Hepatocyte (in vitro differentiated cells): ENCODE measurements around the gene RASSF7. TPM values are rescaled to one million over a fixed set of nuclear protein-coding genes. Genes with fewer than 3 reads are reported as not detected.
A peak's percentile ranks its signal among the peaks of the same experiment; 100 is the strongest.

Experiments used
- DNase-seq: peaks from one replicate; pipeline ENCODE4 v3.0.0-alpha.2; 2016; ENCODE audit warnings: low spot score
- H2AFZ ChIP-seq: fragments of 200-600 bp; sonication (generic); 2 replicates; pipeline ENCODE4 v1.6.0; 2016; ENCODE audit warnings: antibody characterized with exemption, mild to moderate bottlenecking
- H3K27ac ChIP-seq: fragments of 200-600 bp; sonication (generic); 2 replicates; pipeline ENCODE4 v1.5.1; 2016; ENCODE audit warnings: mild to moderate bottlenecking
- H3K27me3 ChIP-seq: fragments of 200-600 bp; sonication (generic); 2 replicates; pipeline ENCODE4 v1.6.1; 2016
- H3K36me3 ChIP-seq: fragments of 200-600 bp; sonication (generic); replicated peaks from 2 replicates; pipeline ENCODE4 v1.5.1; 2016; ENCODE audit warnings: low read depth; ENCODE audit not compliant: insufficient read depth
- H3K4me1 ChIP-seq: fragments of 200-600 bp; sonication (generic); 2 replicates; pipeline ENCODE4 v1.5.1; 2016; ENCODE audit warnings: mild to moderate bottlenecking, moderate library complexity; ENCODE audit not compliant: insufficient read depth
- H3K4me2 ChIP-seq: fragments of 200-600 bp; sonication (generic); 2 replicates; pipeline ENCODE4 v1.6.0; 2016
- H3K4me3 ChIP-seq: fragments of 200-600 bp; sonication (generic); 2 replicates; pipeline ENCODE4 v1.5.1; 2016; ENCODE audit warnings: mild to moderate bottlenecking
- H3K79me2 ChIP-seq: fragments of 200-600 bp; sonication (generic); 2 replicates; pipeline ENCODE4 v1.6.0; 2017; ENCODE audit warnings: mild to moderate bottlenecking
- H3K9me2 ChIP-seq: fragments of 200-600 bp; sonication (generic); replicated peaks from 2 replicates; pipeline ENCODE4 v1.6.0; 2017; ENCODE audit warnings: mild to moderate bottlenecking; ENCODE audit not compliant: insufficient read depth
- H3K9me3 ChIP-seq: fragments of 200-600 bp; sonication (generic); 2 replicates; pipeline ENCODE4 v1.5.1; 2016; ENCODE audit warnings: low read depth, mild to moderate bottlenecking
- H4K20me1 ChIP-seq: fragments of 200-600 bp; sonication (generic); 2 replicates; pipeline ENCODE4 v1.6.0; 2016; ENCODE audit warnings: mild to moderate bottlenecking; ENCODE audit not compliant: insufficient read depth, poor library complexity, severe bottlenecking
- EZH2 ChIP-seq: fragments of 200-600 bp; sonication (generic); IDR thresholded peaks from 2 replicates; pipeline ENCODE4 v1.6.1; 2016; ENCODE audit warnings: antibody characterized with exemption, mild to moderate bottlenecking, borderline replicate concordance
- EZH2phosphoT487 ChIP-seq: fragments of 200-600 bp; sonication (generic); IDR thresholded peaks from one replicate; pipeline ENCODE4 v1.6.1; 2018; ENCODE audit warnings: antibody characterized with exemption, mild to moderate bottlenecking, low read depth, moderate library complexity; ENCODE audit not compliant: unreplicated experiment, severe bottlenecking
- WGBS: methylation state at CpG from one replicate; pipeline ENCODE4 v1.1.6; 2016; ENCODE audit warnings: low lambda C conversion rate; ENCODE audit errors: missing lambda C conversion rate; 5-methylcytosine and 5-hydroxymethylcytosine counted together
- microRNA counts: library from miRNA; unstranded; fragments of <30 nt; microRNA quantifications from one replicate; lab custom pipeline; 2017
- microRNA-seq: library from miRNA; unstranded; fragments of <30 nt; microRNA quantifications from one replicate; pipeline ENCODE4, GENCODE V29; 2017
- polyA plus RNA-seq: library from polyadenylated mRNA; unstranded; fragments of >200 nt; fragmentation: Nextera tagmentation; extraction: Ambion mirVana; gene quantifications from 2 replicates; pipeline ENCODE4 v1.2.1, GENCODE V29; 2016
- small RNA-seq: library from RNA; depleted of rRNA; stranded (forward); fragments of <200 nt; gene quantifications from one replicate; pipeline ENCODE3, GENCODE V24; 2014
- total RNA-seq: library from RNA; depleted of rRNA; stranded (reverse); fragments of >200 nt; gene quantifications from 2 replicates; pipeline ENCODE4 v1.2.3, GENCODE V29; 2014
- TF ChIP-seq, protein P1 (sequence below): fragments of 200-600 bp; sonication (generic); IDR thresholded peaks from 2 replicates; pipeline ENCODE4 v1.5.1; 2016; ENCODE audit warnings: antibody characterized with exemption, mild to moderate bottlenecking; ENCODE audit not compliant: poor library complexity

Gene RASSF7
- total and polyA plus RNA-seq, 2 experiments from 2014 or later: 75.8 to 104 TPM

DNA sequence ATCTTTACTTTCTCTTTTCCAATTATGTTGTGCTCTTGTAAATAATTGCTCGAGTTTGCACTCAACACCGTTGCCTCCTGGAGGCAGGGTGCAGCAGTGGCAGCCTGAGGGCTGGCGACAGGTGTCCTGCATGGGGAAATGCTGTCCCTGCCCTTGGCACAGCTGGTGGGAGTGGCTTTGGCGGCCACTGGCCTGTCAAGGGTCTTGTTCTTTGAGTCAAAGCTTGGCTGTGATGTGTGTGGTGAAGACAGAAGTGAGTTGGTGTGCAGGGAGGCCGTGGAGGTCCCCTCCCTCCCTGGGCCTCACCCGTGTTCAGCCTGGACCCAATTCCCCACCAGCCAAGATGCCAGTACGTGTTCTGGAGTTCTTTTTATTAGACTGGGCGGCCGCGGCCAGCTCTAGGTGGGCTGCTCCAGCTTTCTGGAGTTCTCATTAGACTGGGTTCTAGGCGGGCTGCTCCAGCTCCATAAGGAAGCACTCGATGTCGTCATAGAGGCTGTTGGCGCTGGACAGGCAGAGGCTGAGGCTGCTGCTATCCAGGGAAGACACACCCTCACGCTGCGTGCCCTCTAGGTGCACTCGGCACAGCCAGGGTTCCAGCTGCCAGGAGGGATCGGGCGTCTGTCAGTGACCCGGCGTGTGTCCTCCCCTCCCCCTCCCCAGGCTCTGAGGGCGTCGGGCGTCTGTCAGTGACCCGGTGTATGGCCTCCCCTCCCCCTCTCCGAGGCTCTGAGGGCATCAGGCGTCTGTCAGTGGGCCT lies 51.6 kb downstream of the RASSF7 start:
- H3K27me3 ChIP-seq: no peaks in the 10 kb centered on the region
- 84% methylated on average over 19 of the region's 27 CpGs for WGBS

DNA sequence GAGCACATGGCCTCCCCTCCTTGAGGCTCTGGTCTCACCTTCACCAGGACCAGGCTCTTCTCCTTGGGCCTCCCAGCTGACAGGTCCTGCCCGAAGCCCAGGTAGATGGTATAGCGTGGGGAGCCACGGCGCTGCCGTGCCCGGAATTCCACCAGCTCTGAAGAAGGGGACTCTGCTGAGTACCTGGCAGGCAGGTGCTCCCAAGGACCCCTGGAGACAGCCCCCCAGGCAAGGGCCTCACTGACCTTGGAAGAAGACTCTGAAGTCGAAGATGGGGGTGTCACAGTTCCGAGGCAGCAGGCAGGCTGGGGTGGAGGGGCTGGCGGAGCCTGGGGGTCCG lies 52.2 kb downstream of the RASSF7 start:
- H3K36me3 ChIP-seq: no peaks in the 10 kb centered on the region
- no peak for DNase-seq
- no peaks in the 10 kb centered on the region for H3K9me2 ChIP-seq
- no peak for TF ChIP-seq EZH2
- TF ChIP-seq EZH2phosphoT487: no peak
- TF ChIP-seq, protein P1, sequence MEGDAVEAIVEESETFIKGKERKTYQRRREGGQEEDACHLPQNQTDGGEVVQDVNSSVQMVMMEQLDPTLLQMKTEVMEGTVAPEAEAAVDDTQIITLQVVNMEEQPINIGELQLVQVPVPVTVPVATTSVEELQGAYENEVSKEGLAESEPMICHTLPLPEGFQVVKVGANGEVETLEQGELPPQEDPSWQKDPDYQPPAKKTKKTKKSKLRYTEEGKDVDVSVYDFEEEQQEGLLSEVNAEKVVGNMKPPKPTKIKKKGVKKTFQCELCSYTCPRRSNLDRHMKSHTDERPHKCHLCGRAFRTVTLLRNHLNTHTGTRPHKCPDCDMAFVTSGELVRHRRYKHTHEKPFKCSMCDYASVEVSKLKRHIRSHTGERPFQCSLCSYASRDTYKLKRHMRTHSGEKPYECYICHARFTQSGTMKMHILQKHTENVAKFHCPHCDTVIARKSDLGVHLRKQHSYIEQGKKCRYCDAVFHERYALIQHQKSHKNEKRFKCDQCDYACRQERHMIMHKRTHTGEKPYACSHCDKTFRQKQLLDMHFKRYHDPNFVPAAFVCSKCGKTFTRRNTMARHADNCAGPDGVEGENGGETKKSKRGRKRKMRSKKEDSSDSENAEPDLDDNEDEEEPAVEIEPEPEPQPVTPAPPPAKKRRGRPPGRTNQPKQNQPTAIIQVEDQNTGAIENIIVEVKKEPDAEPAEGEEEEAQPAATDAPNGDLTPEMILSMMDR: no peak
- H2AFZ ChIP-seq: no peak overlapping the region
- no peak overlapping the region for H3K4me3 ChIP-seq
- H3K4me2 ChIP-seq: no peak overlapping the region
- peaks cover 23% of the 10 kb centered on the region for H4K20me1 ChIP-seq
- 99% methylated on average over 10 of the region's 10 CpGs for WGBS
- no peak overlapping the region for H3K27ac ChIP-seq
- peaks cover 14% of the 10 kb centered on the region for H3K4me1 ChIP-seq
- no peaks in the 10 kb centered on the region for H3K9me3 ChIP-seq
- H3K27me3 ChIP-seq: no peaks in the 10 kb centered on the region
- no peaks in the 10 kb centered on the region for H3K79me2 ChIP-seq

More for the DNA sequence above, 51.6 kb downstream of the RASSF7 start:
- Histone ChIP-seq H3K9me3 (no peaks in the 10 kb centered on the region), H4K20me1 (peaks cover 23% of the 10 kb centered on the region), H3K36me3 (no peaks in the 10 kb centered on the region), H3K9me2 (no peaks in the 10 kb centered on the region), H3K4me2 (no peak overlapping the region), H2AFZ (no peak overlapping the region), H3K4me3 (no peak overlapping the region), H3K27ac (no peak overlapping the region), H3K79me2 (no peaks in the 10 kb centered on the region), H3K4me1 (peaks cover 14% of the 10 kb centered on the region)
- TF ChIP-seq, protein P1: peak; percentile 16
- no peak for TF ChIP-seq EZH2phosphoT487
- DNase-seq: peak; percentile 51

DNA sequence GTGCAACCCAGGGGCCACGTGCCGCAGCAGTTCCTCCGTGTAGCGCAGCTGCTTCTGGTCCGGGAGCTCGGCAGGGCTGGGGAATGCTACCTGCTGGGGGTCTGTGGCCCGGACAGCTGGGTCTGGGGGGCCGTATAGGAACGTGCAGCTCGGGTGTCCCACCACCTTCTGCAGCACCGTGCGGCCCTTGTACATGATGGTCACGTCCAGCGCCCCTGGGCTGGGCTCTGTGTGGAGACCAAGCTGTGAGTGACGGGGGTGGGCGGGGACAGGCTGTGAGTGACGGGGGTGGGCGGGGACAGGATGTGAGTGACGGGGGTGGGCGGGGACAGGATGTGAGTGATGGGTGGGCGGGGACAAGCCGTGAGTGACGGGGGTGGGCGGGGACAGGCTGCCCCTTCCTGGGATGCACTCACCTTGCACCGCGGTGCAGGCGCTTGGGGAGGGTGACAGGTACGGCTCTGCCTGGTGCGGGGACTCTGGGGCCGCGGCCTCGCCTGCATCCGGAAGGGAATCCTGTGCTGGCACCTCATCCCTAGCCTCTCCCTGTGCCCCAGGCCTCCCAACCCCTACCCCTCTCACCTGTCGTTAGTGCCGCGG lies 52.7 kb downstream of the RASSF7 start:
- Histone ChIP-seq H3K4me1 (peaks cover 14% of the 10 kb centered on the region), H3K79me2 (no peaks in the 10 kb centered on the region), H3K4me3 (no peak overlapping the region), H3K9me2 (no peaks in the 10 kb centered on the region), H3K27ac (peak overlapping the region; percentile 51), H3K4me2 (no peak overlapping the region), H4K20me1 (peaks cover 23% of the 10 kb centered on the region), H3K36me3 (no peaks in the 10 kb centered on the region), H2AFZ (no peak overlapping the region), H3K27me3 (no peaks in the 10 kb centered on the region), H3K9me3 (no peaks in the 10 kb centered on the region)
- peak; percentile 89 for DNase-seq
- 77% methylated on average over 19 of the region's 36 CpGs for WGBS
- TF ChIP-seq, protein P1: no peak
- no peak for TF ChIP-seq EZH2phosphoT487
- no peak for TF ChIP-seq EZH2

MicroRNA genes within 50 kb of the gene (microRNA counts, 767-probe panel; counts per million panel counts)
- not detected for microRNA hsa-miR-210 (lab: Ali Mortazavi, UCI)

Small RNA genes within 50 kb of the gene (microRNA-seq; reads per million reads assigned to microRNA genes)
- gene MIR210: 868 reads per million, percentile 77 among the genes with 10 or more reads in this experiment

Small RNA genes within 50 kb of the gene (small RNA-seq; reads per million reads assigned to genes)
- 39.3 reads per million, percentile 97 among the genes with 10 or more reads in this experiment for gene MIR210

Other genes with a start within 250 kb of the RASSF7 start
- 98.0 and 98.9 TPM in 2 replicates for gene IFITM1, start 246.9 kb upstream of the RASSF7 start, total RNA-seq
- 159 and 201 TPM in 2 replicates for gene IFITM1, start 246.9 kb upstream of the RASSF7 start, polyA plus RNA-seq
- gene IFITM3, start 240.1 kb upstream of the RASSF7 start, total RNA-seq: 166 and 182 TPM in 2 replicates
- 2,035 and 2,121 TPM in 2 replicates for gene IFITM3, start 240.1 kb upstream of the RASSF7 start, polyA plus RNA-seq
- gene B4GALNT4, start 191.5 kb upstream of the RASSF7 start, total RNA-seq: 27.8 and 38.8 TPM in 2 replicates
- gene B4GALNT4, start 191.5 kb upstream of the RASSF7 start, polyA plus RNA-seq: 30.0 and 44.6 TPM in 2 replicates
- 55.6 and 62.1 TPM in 2 replicates for gene PKP3, start 166.8 kb upstream of the RASSF7 start, total RNA-seq
- 89.5 and 91.3 TPM in 2 replicates for gene PKP3, start 166.8 kb upstream of the RASSF7 start, polyA plus RNA-seq
- gene SIGIRR, start 146.0 kb upstream of the RASSF7 start, total RNA-seq: 42.4 and 52.1 TPM in 2 replicates
- gene SIGIRR, start 146.0 kb upstream of the RASSF7 start, polyA plus RNA-seq: 77.4 and 85.3 TPM in 2 replicates
- 19.5 and 21.2 TPM in 2 replicates for gene ANO9, start 119.0 kb upstream of the RASSF7 start, total RNA-seq
- 34.9 and 35.7 TPM in 2 replicates for gene ANO9, start 119.0 kb upstream of the RASSF7 start, polyA plus RNA-seq
- gene PTDSS2, start 110.7 kb upstream of the RASSF7 start, total RNA-seq: 29.7 and 31.5 TPM in 2 replicates
- 50.6 and 50.8 TPM in 2 replicates for gene PTDSS2, start 110.7 kb upstream of the RASSF7 start, polyA plus RNA-seq
- gene RNH1, start 53.7 kb upstream of the RASSF7 start, total RNA-seq: 87.5 and 105 TPM in 2 replicates
- gene RNH1, start 53.7 kb upstream of the RASSF7 start, polyA plus RNA-seq: 199 and 200 TPM in 2 replicates
- 19.3 and 28.4 TPM in 2 replicates for gene HRAS, start 25.4 kb upstream of the RASSF7 start, total RNA-seq
- gene HRAS, start 25.4 kb upstream of the RASSF7 start, polyA plus RNA-seq: 57.9 and 84.0 TPM in 2 replicates
- 0.64 and 1.6 TPM in 2 replicates for gene LRRC56, start 23.4 kb upstream of the RASSF7 start, total RNA-seq
- gene LRRC56, start 23.4 kb upstream of the RASSF7 start, polyA plus RNA-seq: 0.40 and 1.2 TPM in 2 replicates
- 3.4 and 7.3 TPM in 2 replicates for gene LMNTD2, start 232 bp upstream of the RASSF7 start, total RNA-seq
- gene LMNTD2, start 232 bp upstream of the RASSF7 start, polyA plus RNA-seq: 15.9 and 19.1 TPM in 2 replicates
- 25.6 and 26.9 TPM in 2 replicates for gene PHRF1, start 15.5 kb downstream of the RASSF7 start, total RNA-seq
- 25.6 TPM in 2 replicates for gene PHRF1, start 15.5 kb downstream of the RASSF7 start, polyA plus RNA-seq
- gene IRF7, start 55.0 kb downstream of the RASSF7 start, total RNA-seq: 9.3 and 10.4 TPM in 2 replicates
- gene IRF7, start 55.0 kb downstream of the RASSF7 start, polyA plus RNA-seq: 24.6 and 30.4 TPM in 2 replicates
- gene CDHR5, start 64.0 kb downstream of the RASSF7 start, total RNA-seq: 91.5 and 114 TPM in 2 replicates
- 142 and 166 TPM in 2 replicates for gene CDHR5, start 64.0 kb downstream of the RASSF7 start, polyA plus RNA-seq
- gene SCT, start 66.2 kb downstream of the RASSF7 start, total RNA-seq: not detected in 2 replicates
- 20.5 and 21.7 TPM in 2 replicates for gene SCT, start 66.2 kb downstream of the RASSF7 start, polyA plus RNA-seq
- gene DRD4, start 76.3 kb downstream of the RASSF7 start, total RNA-seq: not detected in 2 replicates
- gene DRD4, start 76.3 kb downstream of the RASSF7 start, polyA plus RNA-seq: 1.1 and 2.9 TPM in 2 replicates
- gene DEAF1, start 134.3 kb downstream of the RASSF7 start, total RNA-seq: 27.2 and 41.5 TPM in 2 replicates
- 59.1 and 75.1 TPM in 2 replicates for gene DEAF1, start 134.3 kb downstream of the RASSF7 start, polyA plus RNA-seq
- 23.8 and 26.7 TPM in 2 replicates for gene TMEM80, start 134.8 kb downstream of the RASSF7 start, total RNA-seq
- gene TMEM80, start 134.8 kb downstream of the RASSF7 start, polyA plus RNA-seq: 35.5 and 38.1 TPM in 2 replicates
- 135 and 157 TPM in 2 replicates for gene EPS8L2, start 145.3 kb downstream of the RASSF7 start, total RNA-seq
- 310 and 339 TPM in 2 replicates for gene EPS8L2, start 145.3 kb downstream of the RASSF7 start, polyA plus RNA-seq
- 132 and 137 TPM in 2 replicates for gene TALDO1, start 186.5 kb downstream of the RASSF7 start, total RNA-seq
- 161 and 178 TPM in 2 replicates for gene TALDO1, start 186.5 kb downstream of the RASSF7 start, polyA plus RNA-seq
- gene GATD1, start 216.5 kb downstream of the RASSF7 start, total RNA-seq: 21.4 and 24.2 TPM in 2 replicates
- 21.6 and 29.0 TPM in 2 replicates for gene GATD1, start 216.5 kb downstream of the RASSF7 start, polyA plus RNA-seq
- gene CEND1, start 229.1 kb downstream of the RASSF7 start, total RNA-seq: not detected in 2 replicates
- 0.39 TPM in 1 of 2 replicates, not detected in the other for gene CEND1, start 229.1 kb downstream of the RASSF7 start, polyA plus RNA-seq
- gene SLC25A22, start 237.3 kb downstream of the RASSF7 start, total RNA-seq: 11.1 and 16.2 TPM in 2 replicates
- gene SLC25A22, start 237.3 kb downstream of the RASSF7 start, polyA plus RNA-seq: 19.7 and 23.7 TPM in 2 replicates
- gene PIDD1, start 244.3 kb downstream of the RASSF7 start, total RNA-seq: 7.1 and 11.1 TPM in 2 replicates
- gene PIDD1, start 244.3 kb downstream of the RASSF7 start, polyA plus RNA-seq: 16.3 and 29.5 TPM in 2 replicates
- gene RPLP2, start 249.0 kb downstream of the RASSF7 start, total RNA-seq: 342 and 401 TPM in 2 replicates
- gene RPLP2, start 249.0 kb downstream of the RASSF7 start, polyA plus RNA-seq: 468 and 539 TPM in 2 replicates